Mucosa of rectum (tissue), 2 donors: ENCODE data around the gene MACROD2.

ENCODE experiments used
- H3K27ac ChIP-seq, 2 donors: one replicate each; pipeline ENCODE4 v1.7.0; 2013; ENCODE audit warnings: inconsistent platforms in 2 of 2, low read depth in 2 of 2, low read length in 2 of 2
- H3K27me3 ChIP-seq, 2 donors: one replicate each; pipeline ENCODE4 v1.7.0; 2013; ENCODE audit warnings: low read length in 2 of 2; ENCODE audit not compliant: control insufficient read depth in 2 of 2, insufficient read depth in 2 of 2
- H3K36me3 ChIP-seq, 2 donors: one replicate each; pipeline ENCODE4 v1.7.0; 2013; ENCODE audit warnings: low read length in 2 of 2; ENCODE audit not compliant: control insufficient read depth in 2 of 2, insufficient read depth in 2 of 2
- H3K4me1 ChIP-seq, 2 donors: one replicate each; pipeline ENCODE4 v1.7.0; 2013; ENCODE audit warnings: low read length in 2 of 2, mild to moderate bottlenecking in 1 of 2; ENCODE audit not compliant: control insufficient read depth in 2 of 2, insufficient read depth in 2 of 2
- H3K4me3 ChIP-seq, 2 donors: one replicate each; pipeline ENCODE4 v1.7.0; 2013; ENCODE audit warnings: low read length in 2 of 2
- H3K9ac ChIP-seq, 2 donors: one replicate each; pipeline ENCODE4 v1.7.0; 2013; ENCODE audit warnings: low read length in 2 of 2, low read depth in 1 of 2, mild to moderate bottlenecking in 1 of 2
- H3K9me3 ChIP-seq, 2 donors: one replicate each; pipeline ENCODE4 v1.7.0; 2013; ENCODE audit warnings: low read length in 2 of 2; ENCODE audit not compliant: control insufficient read depth in 2 of 2
- donor health status: healthy.
- donor health status: Normal muscosa, but diverticular disease.

MACROD2 gene

GRCh38 chr20:14051454-14051853 lies 56.1 kb downstream of the MACROD2 start:
- Histone ChIP-seq H3K27ac (no peak overlapping the region), H3K36me3 (no peaks in the 10 kb centered on the region), H3K27me3 (no peaks in the 10 kb centered on the region), H3K9ac (no peak overlapping the region), H3K4me1 (no peaks in the 10 kb centered on the region), H3K9me3 (no peaks in the 10 kb centered on the region), H3K4me3 (no peak overlapping the region)

DNA sequence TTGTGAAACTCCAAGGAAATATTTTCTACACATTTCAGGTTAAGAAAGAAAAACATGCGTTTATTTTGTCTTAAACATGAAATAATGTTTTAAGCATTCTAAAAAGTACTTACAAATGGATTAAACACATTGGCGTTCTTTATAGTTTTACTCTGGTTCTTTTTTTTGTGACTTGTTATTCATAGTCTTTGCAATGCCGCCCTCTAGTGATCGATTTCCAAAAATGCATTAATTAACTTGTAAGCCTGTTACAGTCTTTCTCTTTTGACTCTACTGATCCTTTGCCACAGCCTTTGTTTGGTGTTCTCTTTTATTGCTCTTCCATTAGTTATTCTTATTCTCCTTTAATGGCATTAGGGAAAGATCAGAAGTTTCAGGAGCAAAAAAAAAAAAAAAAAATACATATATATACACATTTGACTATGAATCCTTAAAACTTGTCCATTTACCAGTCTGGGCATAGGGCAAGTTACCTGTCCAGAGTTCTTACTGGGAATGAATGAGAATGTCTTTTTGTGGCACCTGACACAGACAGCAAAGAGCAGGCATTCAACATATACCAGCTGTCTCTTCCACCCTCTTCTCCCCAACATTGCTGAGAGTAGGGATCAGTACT lies 59.9 kb downstream of the MACROD2 start:
- Histone ChIP-seq H3K9ac (no peak overlapping the region), H3K27me3 (no peaks in the 10 kb centered on the region), H3K9me3 (no peaks in the 10 kb centered on the region), H3K4me3 (no peak overlapping the region), H3K36me3 (no peaks in the 10 kb centered on the region), H3K4me1 (no peaks in the 10 kb centered on the region), H3K27ac (no peak overlapping the region)

DNA sequence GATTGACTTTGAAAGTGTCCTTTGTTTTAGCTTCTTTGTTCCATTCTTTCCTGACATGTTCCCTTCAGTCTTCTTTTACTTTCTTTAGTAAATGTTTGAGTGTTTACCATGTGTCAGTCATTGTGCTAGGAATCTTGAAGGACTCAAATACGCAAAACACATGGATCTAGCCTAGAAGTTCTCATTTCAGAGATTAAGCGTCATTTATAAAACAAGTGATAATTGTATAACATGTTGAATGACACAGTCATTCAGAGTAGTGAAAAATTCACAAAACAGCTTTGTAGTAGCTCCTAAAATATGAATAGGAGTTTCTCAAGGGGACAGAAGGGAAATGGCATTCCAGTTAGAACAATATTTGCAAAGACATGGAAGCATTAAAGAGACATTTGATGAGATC lies 66.9 kb downstream of the MACROD2 start:
- H3K27ac ChIP-seq, result no peak overlapping the region
- H3K4me1 ChIP-seq, result no peaks in the 10 kb centered on the region
- H3K4me3 ChIP-seq, result no peak overlapping the region
- H3K9me3 ChIP-seq, result no peaks in the 10 kb centered on the region
- no peak overlapping the region for H3K9ac ChIP-seq
- H3K36me3 ChIP-seq, result no peaks in the 10 kb centered on the region
- H3K27me3 ChIP-seq, result no peaks in the 10 kb centered on the region

DNA sequence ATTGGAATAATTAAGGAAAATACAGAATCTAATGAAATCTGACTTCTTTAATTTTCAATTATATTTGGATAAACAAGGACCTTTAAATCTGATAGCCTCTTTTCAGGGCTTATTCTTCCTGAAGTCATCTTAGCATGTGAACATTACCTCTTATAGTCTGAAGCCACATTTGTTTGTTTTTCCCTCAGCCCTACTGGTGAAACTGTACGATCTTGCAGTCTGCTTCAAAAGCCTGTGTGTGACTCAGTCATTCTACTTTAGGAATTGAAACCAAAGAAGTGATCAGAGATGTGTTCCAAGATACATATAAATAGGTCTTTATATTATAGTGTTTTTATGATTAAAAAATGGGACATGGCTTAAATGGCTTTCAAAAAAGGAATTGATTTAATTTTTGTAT lies 67.5 kb downstream of the MACROD2 start:
- H3K27ac ChIP-seq, result no peak overlapping the region

GRCh38 chr20:14064333-14064732 lies 69.0 kb downstream of the MACROD2 start:
- no peaks in the 10 kb centered on the region for H3K27me3 ChIP-seq
- H3K36me3 ChIP-seq, result no peaks in the 10 kb centered on the region
- H3K9me3 ChIP-seq, result no peaks in the 10 kb centered on the region
- H3K4me1 ChIP-seq, result no peaks in the 10 kb centered on the region
- H3K9ac ChIP-seq, result no peak overlapping the region
- H3K27ac ChIP-seq, result no peak overlapping the region
- no peak overlapping the region for H3K4me3 ChIP-seq

More for the DNA sequence above, 67.5 kb downstream of the MACROD2 start:
- no peaks in the 10 kb centered on the region for H3K36me3 ChIP-seq
- no peak overlapping the region for H3K4me3 ChIP-seq
- no peaks in the 10 kb centered on the region for H3K9me3 ChIP-seq
- no peaks in the 10 kb centered on the region for H3K4me1 ChIP-seq
- H3K27me3 ChIP-seq, result no peaks in the 10 kb centered on the region
- H3K9ac ChIP-seq, result no peak overlapping the region

DNA sequence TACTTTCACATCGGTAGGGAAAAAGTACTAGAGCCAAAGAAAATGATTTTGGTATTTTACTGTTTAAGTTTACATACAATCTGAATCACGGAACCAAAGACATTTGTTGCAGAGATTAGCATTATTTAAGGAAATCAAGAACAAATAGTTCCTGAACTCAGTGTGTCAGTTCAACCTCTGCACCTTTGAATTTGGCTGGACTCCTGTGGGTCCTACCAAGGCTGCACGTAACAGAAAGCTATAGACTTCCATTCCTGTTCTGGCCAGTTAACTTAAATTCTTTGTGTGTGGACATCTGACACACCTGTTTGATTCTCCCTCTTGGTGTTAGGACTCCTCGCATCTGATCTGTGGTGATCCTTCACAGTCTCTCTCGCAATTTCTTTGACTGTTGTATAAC lies 69.6 kb downstream of the MACROD2 start:
- Histone ChIP-seq H3K27ac (no peak overlapping the region), H3K9me3 (no peaks in the 10 kb centered on the region), H3K27me3 (no peaks in the 10 kb centered on the region), H3K9ac (no peak overlapping the region), H3K36me3 (no peaks in the 10 kb centered on the region), H3K4me1 (no peaks in the 10 kb centered on the region), H3K4me3 (no peak overlapping the region)

DNA sequence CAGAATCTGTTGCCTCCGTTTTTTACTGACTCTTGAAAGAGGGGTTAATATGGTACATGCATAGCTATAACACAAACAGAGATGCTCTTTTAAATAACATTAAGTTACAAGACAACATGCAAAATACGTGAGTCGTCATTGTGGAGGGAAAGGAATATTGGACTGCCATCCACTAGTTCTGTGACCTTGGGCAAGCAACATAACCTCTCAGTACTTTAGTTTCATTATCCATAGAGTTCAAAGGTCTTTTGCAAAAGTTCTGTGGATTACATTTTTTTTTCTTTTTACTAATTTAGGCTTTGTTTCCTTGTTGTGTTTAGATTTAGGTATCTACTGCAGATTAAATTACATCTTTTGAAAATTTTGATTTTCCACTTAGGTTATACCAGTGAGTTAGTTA lies 70.5 kb downstream of the MACROD2 start:
- Histone ChIP-seq H3K9me3 (no peaks in the 10 kb centered on the region), H3K27me3 (no peaks in the 10 kb centered on the region), H3K4me3 (no peak overlapping the region), H3K9ac (no peak overlapping the region), H3K4me1 (no peaks in the 10 kb centered on the region), H3K36me3 (no peaks in the 10 kb centered on the region), H3K27ac (no peak overlapping the region)

DNA sequence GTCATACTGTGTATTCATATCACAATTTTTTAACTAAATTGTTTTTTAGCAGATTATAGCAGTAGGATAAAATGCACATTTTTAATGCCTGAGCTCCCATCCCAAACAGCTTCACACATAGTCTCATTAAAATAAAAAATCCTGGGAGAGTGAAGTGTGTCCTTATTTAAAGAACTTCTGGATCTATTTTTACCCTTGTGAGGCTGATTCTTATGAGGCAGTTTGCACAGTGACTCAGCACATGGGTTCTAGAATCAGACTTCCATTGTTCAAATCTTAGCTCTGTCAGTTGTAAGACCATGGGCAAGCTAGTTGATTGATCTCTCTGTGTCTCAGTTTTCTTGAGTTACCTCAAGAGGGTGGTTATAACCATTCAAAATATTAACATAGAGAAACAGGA lies 72.3 kb downstream of the MACROD2 start:
- H3K27ac ChIP-seq, result no peak overlapping the region
- H3K9me3 ChIP-seq, result no peaks in the 10 kb centered on the region
- no peaks in the 10 kb centered on the region for H3K27me3 ChIP-seq
- H3K4me3 ChIP-seq, result no peak overlapping the region
- H3K4me1 ChIP-seq, result no peaks in the 10 kb centered on the region
- no peak overlapping the region for H3K9ac ChIP-seq
- no peaks in the 10 kb centered on the region for H3K36me3 ChIP-seq

GRCh38 chr20:14069796-14070195 lies 74.5 kb downstream of the MACROD2 start:
- Histone ChIP-seq H3K4me3 (no peak overlapping the region), H3K27ac (no peak overlapping the region)

GRCh38 chr20:14093652-14094051 lies 98.3 kb downstream of the MACROD2 start:
- no peaks in the 10 kb centered on the region for H3K27me3 ChIP-seq
- no peak overlapping the region for H3K27ac ChIP-seq
- no peaks in the 10 kb centered on the region for H3K36me3 ChIP-seq
- H3K9me3 ChIP-seq, result no peaks in the 10 kb centered on the region
- H3K9ac ChIP-seq, result no peak overlapping the region
- H3K4me3 ChIP-seq, result no peak overlapping the region
- H3K4me1 ChIP-seq, result no peaks in the 10 kb centered on the region

More at GRCh38 chr20:14069796-14070195, 74.5 kb downstream of the MACROD2 start:
- H3K4me1 ChIP-seq, result no peaks in the 10 kb centered on the region
- no peaks in the 10 kb centered on the region for H3K36me3 ChIP-seq
- no peaks in the 10 kb centered on the region for H3K27me3 ChIP-seq
- H3K9me3 ChIP-seq, result no peaks in the 10 kb centered on the region
- no peak overlapping the region for H3K9ac ChIP-seq

DNA sequence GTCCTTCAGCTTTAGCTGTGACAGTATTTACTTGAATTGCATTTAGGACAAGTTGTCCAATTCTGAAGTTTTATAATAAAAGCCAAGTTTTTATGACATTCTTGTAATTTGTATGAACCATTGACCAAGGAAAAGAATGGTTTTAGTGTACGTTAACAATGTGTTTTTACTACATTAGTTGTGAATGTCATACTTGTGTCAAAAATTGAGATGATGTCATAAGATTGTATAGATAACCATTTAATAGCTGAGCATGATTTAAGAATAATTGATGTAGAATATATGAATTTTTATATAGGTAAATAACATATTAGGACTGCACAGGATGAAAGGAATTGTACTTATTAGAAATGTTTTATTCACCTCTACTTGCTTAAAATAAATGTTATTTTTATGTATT lies 102.9 kb downstream of the MACROD2 start:
- Histone ChIP-seq H3K27ac (no peak overlapping the region), H3K9me3 (no peaks in the 10 kb centered on the region), H3K4me1 (no peaks in the 10 kb centered on the region), H3K27me3 (no peaks in the 10 kb centered on the region), H3K36me3 (no peaks in the 10 kb centered on the region), H3K4me3 (no peak overlapping the region), H3K9ac (no peak overlapping the region)
